Suprapubic skin (tissue), 4 donors: Measurements from ENCODE around the gene NID2. TPM values are rescaled to one million over a fixed set of nuclear protein-coding genes. Genes with fewer than 3 reads are reported as not detected.
A peak's percentile ranks its signal among the peaks of the same experiment; 100 is the strongest.

Experiments used
- DNase-seq, 2 donors: peaks; one replicate each; pipeline ENCODE4 v3.0.0-alpha.2; 2019; ENCODE audit warnings: low spot score in 2 of 2
- H3K27ac ChIP-seq: fragments of 200-600 bp; sonication (generic); one replicate; pipeline ENCODE4 v1.5.1; 2019
- H3K27me3 ChIP-seq: fragments of 200-600 bp; sonication (generic); one replicate; pipeline ENCODE4 v1.5.1; 2019
- H3K36me3 ChIP-seq: fragments of 200-600 bp; sonication (generic); one replicate; pipeline ENCODE4 v1.5.1; 2019
- H3K4me1 ChIP-seq: fragments of 200-600 bp; sonication (generic); one replicate; pipeline ENCODE4 v1.5.1; 2019
- H3K4me3 ChIP-seq: fragments of 200-600 bp; sonication (generic); one replicate; pipeline ENCODE4 v1.5.1; 2019; ENCODE audit warnings: mild to moderate bottlenecking
- H3K9me3 ChIP-seq: fragments of 200-600 bp; sonication (generic); one replicate; pipeline ENCODE4 v1.5.1; 2019
- CTCF ChIP-seq, 2 donors: fragments of 200-600 bp in 1 of 2; fragments of 450-650 bp in 1 of 2; sonication (generic) in 1 of 2; IDR thresholded peaks; one replicate each; pipeline ENCODE4 v1.5.1; 2016 to 2019; ENCODE audit warnings: antibody characterized with exemption in 2 of 2, mild to moderate bottlenecking in 1 of 2, moderate library complexity in 1 of 2
- EP300 ChIP-seq: sonication (generic); formaldehyde crosslinking; IDR thresholded peaks from one replicate; pipeline ENCODE4 v1.6.1; 2017; ENCODE audit warnings: antibody characterized with exemption
- POLR2A ChIP-seq, 2 donors: fragments of 450-650 bp; IDR thresholded peaks; one replicate each; pipeline ENCODE4 v1.6.1; 2017; ENCODE audit warnings: antibody characterized with exemption in 2 of 2, mild to moderate bottlenecking in 2 of 2, moderate library complexity in 2 of 2
- POLR2AphosphoS5 ChIP-seq, 3 donors: sonication (generic); formaldehyde crosslinking; IDR thresholded peaks; one replicate each; pipeline ENCODE4 v1.6.1; 2017; ENCODE audit warnings: antibody characterized with exemption in 3 of 3
- WGBS: methylation state at CpG from one replicate; pipeline ENCODE4 v1.1.5; 2018; 5-methylcytosine and 5-hydroxymethylcytosine counted together
- total RNA-seq, 4 donors: library from RNA; depleted of rRNA; stranded (reverse); fragments of >200 nt; gene quantifications; one replicate each; pipeline ENCODE4 v1.1.0, GENCODE V29; 2016

Gene NID2
- total RNA-seq: 1 to 10 TPM; 1.0 to 4.3 (median 2.6) TPM

- TF ChIP-seq POLR2A (IDR thresholded peaks at IDR 0.05): peak in 1 of 2 donors; percentile 9
- TF ChIP-seq EP300: no peak
- peak within 1 kb of the TSS; percentile 53 for H3K27ac ChIP-seq
- no peaks in the 10 kb centered on the region for H3K36me3 ChIP-seq
- peak; percentile 84 to 90 for DNase-seq
- peaks cover 43% of the 10 kb centered on the region for H3K27me3 ChIP-seq
- H3K9me3 ChIP-seq: no peaks in the 10 kb centered on the region
- WGBS: 0% methylated on average over 18 of the region's 57 CpGs
- peak within 1 kb of the TSS; percentile 50 for H3K4me3 ChIP-seq
- peaks cover 26% of the 10 kb centered on the region for H3K4me1 ChIP-seq
Observed at GRCh38 chr14:52068615-52069306, at the start of gene NID2. NID2 (minus strand) TSS chr14:52069059; CDS start chr14:52068994, 65 bp downstream.

- H3K4me3 ChIP-seq: no peak overlapping the region
- no peaks in the 10 kb centered on the region for H3K27me3 ChIP-seq
- 62% methylated on average over 14 of the region's 14 CpGs for WGBS
- no peaks in the 10 kb centered on the region for H3K36me3 ChIP-seq
- H3K9me3 ChIP-seq: no peaks in the 10 kb centered on the region
- TF ChIP-seq EP300: no peak
- DNase-seq: no peak
- no peak overlapping the region for H3K27ac ChIP-seq
- H3K4me1 ChIP-seq: no peaks in the 10 kb centered on the region
Observed at GRCh38 chr14:52117111-52117832, 48.4 kb upstream of the NID2 start.

- Histone ChIP-seq H3K4me1 (no peaks in the 10 kb centered on the region), H3K36me3 (no peaks in the 10 kb centered on the region), H3K9me3 (no peaks in the 10 kb centered on the region), H3K27ac (no peak overlapping the region), H3K4me3 (no peak overlapping the region), H3K27me3 (no peaks in the 10 kb centered on the region)
- TF ChIP-seq CTCF (IDR thresholded peaks at IDR 0.05) (no peak), POLR2AphosphoS5 (IDR thresholded peaks at IDR 0.05) (no peak)
- DNase-seq: no peak
Observed at GRCh38 chr14:52115286-52115685, 46.4 kb upstream of the NID2 start.

DNA sequence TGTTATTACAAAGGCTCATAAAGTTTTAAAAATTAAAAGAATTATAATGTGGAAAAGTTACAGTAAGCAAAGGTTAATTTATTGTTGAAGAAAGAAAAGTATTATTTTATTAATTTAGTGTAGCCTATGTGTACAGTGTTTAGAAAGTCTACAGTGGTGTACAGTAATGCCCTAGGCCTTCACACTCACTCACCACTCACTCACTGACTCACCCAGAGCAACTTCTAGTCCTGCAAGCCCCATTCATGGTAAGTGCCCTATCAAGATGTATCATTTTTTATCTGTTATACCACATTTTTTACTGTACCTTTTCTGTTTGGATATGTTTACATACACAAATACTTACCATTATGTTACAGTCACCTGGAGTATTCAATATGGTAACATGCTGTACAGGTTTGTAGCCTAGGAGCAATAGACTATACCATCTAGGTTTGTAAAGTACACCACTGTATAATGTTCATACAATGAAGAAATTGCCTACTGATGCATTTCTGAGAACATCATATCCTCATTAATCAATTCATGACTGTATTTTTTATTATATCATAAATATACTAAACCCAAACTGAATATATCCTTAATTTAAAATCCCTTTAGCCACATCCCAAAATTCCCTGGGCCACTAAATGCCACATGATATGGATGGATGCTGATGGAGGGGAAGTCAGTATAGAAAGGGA is 43.6 kb upstream of the NID2 start:
- no peak for TF ChIP-seq POLR2A (IDR thresholded peaks at IDR 0.05)
- TF ChIP-seq EP300: no peak
- TF ChIP-seq CTCF (IDR thresholded peaks at IDR 0.05): no peak
- no peak for TF ChIP-seq POLR2AphosphoS5 (IDR thresholded peaks at IDR 0.05)
- no peaks in the 10 kb centered on the region for H3K27me3 ChIP-seq
- no peak overlapping the region for H3K4me3 ChIP-seq
- no peak overlapping the region for H3K27ac ChIP-seq
- no peaks in the 10 kb centered on the region for H3K36me3 ChIP-seq
- no peak for DNase-seq
- H3K9me3 ChIP-seq: no peaks in the 10 kb centered on the region
- no peaks in the 10 kb centered on the region for H3K4me1 ChIP-seq

DNA sequence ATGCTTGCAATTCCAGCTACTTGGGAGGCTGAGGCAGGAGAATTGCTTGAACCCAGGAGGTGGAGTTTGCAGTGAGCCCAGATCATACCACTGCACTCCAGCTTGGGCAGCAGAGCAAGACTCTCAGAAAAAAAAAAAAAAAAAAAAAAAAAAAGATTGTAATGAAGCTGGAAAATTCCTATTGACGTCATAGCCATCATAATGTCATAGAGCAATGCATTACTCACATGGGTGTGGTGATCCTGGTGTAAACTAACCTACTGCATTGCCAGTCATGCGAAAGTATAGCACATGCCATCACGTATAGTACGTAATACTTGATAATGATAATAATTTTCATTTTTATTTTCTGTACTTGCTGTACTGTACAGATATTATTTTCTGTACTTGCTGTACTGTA is 42.7 kb upstream of the NID2 start:
- TF ChIP-seq POLR2AphosphoS5 (IDR thresholded peaks at IDR 0.05): no peak
- TF ChIP-seq CTCF (IDR thresholded peaks at IDR 0.05): no peak
- Histone ChIP-seq H3K9me3 (no peaks in the 10 kb centered on the region), H3K4me3 (no peak overlapping the region), H3K4me1 (no peaks in the 10 kb centered on the region), H3K27me3 (no peaks in the 10 kb centered on the region), H3K27ac (no peak overlapping the region), H3K36me3 (no peaks in the 10 kb centered on the region)
- WGBS: 87% methylated on average over 4 of the region's 4 CpGs
- DNase-seq: no peak

- Histone ChIP-seq H3K9me3 (no peaks in the 10 kb centered on the region), H3K27me3 (no peaks in the 10 kb centered on the region), H3K4me3 (no peak overlapping the region), H3K4me1 (no peaks in the 10 kb centered on the region), H3K27ac (no peak overlapping the region), H3K36me3 (no peaks in the 10 kb centered on the region)
- WGBS: 85% methylated on average over 5 of the region's 5 CpGs
- no peak for TF ChIP-seq POLR2AphosphoS5 (IDR thresholded peaks at IDR 0.05)
- no peak for TF ChIP-seq EP300
- no peak for TF ChIP-seq POLR2A (IDR thresholded peaks at IDR 0.05)
- no peak for TF ChIP-seq CTCF (IDR thresholded peaks at IDR 0.05)
- no peak for DNase-seq
Observed at GRCh38 chr14:52110441-52111086, 41.7 kb upstream of the NID2 start.
